GM12892 (cell line): Measurements from ENCODE around the gene POMT1.

ENCODE experiments used
- POLR2A ChIP-seq: IDR thresholded peaks from 2 replicates; pipeline ENCODE4 v1.6.1; 2011; ENCODE audit warnings: low read depth, low read length, control low read depth
- POLR2AphosphoS5 ChIP-seq: IDR thresholded peaks from 2 replicates; pipeline ENCODE4 v1.6.1; 2011; ENCODE audit warnings: low read depth, low read length, control low read depth

DNA sequence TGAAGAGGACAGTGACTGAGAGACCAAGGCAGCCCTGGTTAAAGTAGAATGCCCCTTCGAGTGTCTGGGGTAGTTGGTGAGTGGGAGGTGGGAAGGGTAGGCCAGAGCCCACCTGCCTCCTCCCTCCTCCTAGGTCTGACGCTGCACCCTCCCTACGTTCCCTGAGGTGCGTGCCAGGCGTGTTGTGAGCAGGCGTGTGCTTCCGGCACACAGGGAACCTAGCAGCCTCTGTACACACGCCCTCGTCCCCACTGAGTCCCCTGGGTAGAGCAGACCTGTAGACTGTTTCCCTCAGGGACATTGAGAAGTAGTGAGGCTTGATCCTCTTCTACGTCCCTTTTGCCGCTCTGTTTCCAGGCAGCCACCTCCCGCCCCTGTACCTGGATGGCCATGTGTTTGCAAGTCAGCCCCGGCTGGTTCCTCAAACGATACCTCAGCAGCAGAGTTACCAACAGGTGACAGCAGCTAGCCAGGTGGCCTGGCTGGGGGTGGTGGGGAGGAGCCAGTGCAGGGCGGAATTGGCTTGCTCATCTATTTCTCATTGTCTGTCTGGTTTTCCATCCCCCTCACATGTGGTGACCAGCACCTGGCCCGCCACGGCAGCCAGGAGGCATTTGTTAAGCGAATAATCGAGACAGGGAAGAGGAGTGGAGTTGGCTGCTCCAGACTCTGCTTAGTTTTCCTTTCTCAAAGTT, 16.8 kb upstream of the POMT1 start:
- no peak for TF ChIP-seq POLR2AphosphoS5
- TF ChIP-seq POLR2A = no peak
